ENCODE measurements around the gene REV3L. TPM values are rescaled to one million over a fixed set of nuclear protein-coding genes. Genes with fewer than 3 reads are reported as not detected.

Gene REV3L
- total RNA-seq, 1 donor from 2014 or later = 19.7 TPM

DNA sequence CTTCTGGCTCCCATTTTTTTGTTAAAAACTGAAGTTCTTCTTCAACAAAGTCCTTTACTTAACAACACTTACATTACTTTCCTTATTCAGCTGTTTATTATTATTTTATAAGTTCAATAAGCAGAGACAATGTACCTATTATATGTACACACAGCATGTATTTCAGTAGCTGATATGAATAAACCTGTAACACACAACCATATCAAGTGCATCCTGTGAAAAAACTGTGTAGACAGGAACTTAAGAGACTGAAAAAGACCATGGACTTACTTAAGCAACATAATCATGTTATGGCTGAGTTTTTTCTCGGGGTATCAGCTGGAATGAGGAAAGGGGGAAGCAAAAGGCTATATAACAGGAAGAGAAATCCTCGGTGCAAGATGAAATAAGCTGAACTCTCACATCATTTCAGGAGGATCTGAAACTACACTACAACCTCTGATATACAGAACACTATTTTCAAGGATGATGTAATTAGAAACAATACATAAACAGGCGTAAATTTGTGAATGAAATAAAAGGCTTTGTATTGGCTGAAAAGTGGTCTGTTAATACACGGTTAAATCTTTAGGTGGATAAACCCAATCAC lies 70.9 kb downstream of the REV3L start:
- TF ChIP-seq CTCF (IDR thresholded peaks at IDR 0.05; ENCODE audit: unreplicated experiment) = no peak
- H3K4me3 Mint-ChIP-seq (ENCODE audit: unreplicated experiment) = no peak overlapping the region
- no peaks in the 10 kb centered on the region for H3K27me3 Mint-ChIP-seq (ENCODE audit: unreplicated experiment)
- DNase-seq (ENCODE audit: low spot score) = no peak
- H3K27ac Mint-ChIP-seq (ENCODE audit: unreplicated experiment) = no peak overlapping the region
- peaks cover 4% of the 10 kb centered on the region for H3K4me1 Mint-ChIP-seq (ENCODE audit: unreplicated experiment)
- H3K9me3 Mint-ChIP-seq (ENCODE audit: unreplicated experiment) = no peaks in the 10 kb centered on the region
- no peaks in the 10 kb centered on the region for H3K36me3 Mint-ChIP-seq (ENCODE audit: low read depth, unreplicated experiment)

GRCh38 chr6:111411046-111411445 lies 72.0 kb downstream of the REV3L start:
- Mint-ChIP-seq H3K27me3 (ENCODE audit: unreplicated experiment) (no peaks in the 10 kb centered on the region), H3K27ac (ENCODE audit: unreplicated experiment) (no peak overlapping the region), H3K36me3 (ENCODE audit: low read depth, unreplicated experiment) (no peaks in the 10 kb centered on the region), H3K4me1 (ENCODE audit: unreplicated experiment) (peaks cover 4% of the 10 kb centered on the region), H3K9me3 (ENCODE audit: unreplicated experiment) (no peaks in the 10 kb centered on the region), H3K4me3 (ENCODE audit: unreplicated experiment) (no peak overlapping the region)
- no peak for TF ChIP-seq CTCF (IDR thresholded peaks at IDR 0.05; ENCODE audit: unreplicated experiment)
- DNase-seq (ENCODE audit: low spot score) = no peak

DNA sequence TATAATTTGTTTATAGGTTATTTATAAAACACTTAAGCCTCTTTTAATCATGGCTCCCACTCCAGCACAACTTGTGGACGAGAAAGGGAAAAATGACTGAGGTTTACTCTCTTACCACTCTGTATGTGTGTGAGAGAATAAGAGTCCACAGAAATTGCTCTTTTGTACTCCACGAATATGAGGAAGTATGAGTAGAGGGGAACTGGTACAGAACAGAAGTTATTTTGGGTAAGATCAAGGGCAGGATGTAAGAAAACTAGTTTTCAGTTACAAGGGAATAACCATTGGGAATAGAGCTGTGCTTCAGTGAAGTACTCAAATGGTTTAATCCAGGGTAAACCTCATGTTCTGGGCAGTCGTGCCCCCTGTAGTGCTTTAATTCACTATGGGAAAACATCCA lies 72.6 kb downstream of the REV3L start:
- Mint-ChIP-seq H3K9me3 (ENCODE audit: unreplicated experiment) (no peaks in the 10 kb centered on the region), H3K27me3 (ENCODE audit: unreplicated experiment) (no peaks in the 10 kb centered on the region), H3K36me3 (ENCODE audit: low read depth, unreplicated experiment) (no peaks in the 10 kb centered on the region), H3K4me1 (ENCODE audit: unreplicated experiment) (peaks cover 4% of the 10 kb centered on the region), H3K4me3 (ENCODE audit: unreplicated experiment) (no peak overlapping the region), H3K27ac (ENCODE audit: unreplicated experiment) (no peak overlapping the region)
- no peak for DNase-seq (ENCODE audit: low spot score)
- no peak for TF ChIP-seq CTCF (IDR thresholded peaks at IDR 0.05; ENCODE audit: unreplicated experiment)

DNA sequence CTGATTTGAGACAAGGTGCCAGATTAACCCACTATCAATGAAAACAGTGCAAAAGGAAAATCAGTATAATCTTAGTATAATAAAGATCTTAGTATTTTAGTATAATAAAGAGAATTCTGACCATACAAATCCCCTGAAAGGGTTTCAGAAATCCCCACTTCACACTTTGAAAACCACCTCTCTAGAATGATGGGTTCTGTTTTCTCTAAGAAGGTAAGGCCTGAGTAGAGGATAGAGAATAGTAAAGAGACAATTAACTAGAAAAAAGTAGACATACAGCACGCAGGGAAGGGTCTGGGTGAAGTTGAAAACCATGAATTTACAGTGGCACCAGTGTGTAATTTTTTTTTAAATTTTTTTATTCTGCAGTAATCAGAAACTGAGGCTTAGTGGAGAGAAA lies 73.6 kb downstream of the REV3L start:
- H3K4me3 Mint-ChIP-seq (ENCODE audit: unreplicated experiment) = no peak overlapping the region
- H3K9me3 Mint-ChIP-seq (ENCODE audit: unreplicated experiment) = no peaks in the 10 kb centered on the region
- peaks cover 4% of the 10 kb centered on the region for H3K4me1 Mint-ChIP-seq (ENCODE audit: unreplicated experiment)
- H3K36me3 Mint-ChIP-seq (ENCODE audit: low read depth, unreplicated experiment) = peaks cover 2% of the 10 kb centered on the region
- TF ChIP-seq CTCF (IDR thresholded peaks at IDR 0.05; ENCODE audit: unreplicated experiment) = no peak
- no peak overlapping the region for H3K27ac Mint-ChIP-seq (ENCODE audit: unreplicated experiment)
- no peaks in the 10 kb centered on the region for H3K27me3 Mint-ChIP-seq (ENCODE audit: unreplicated experiment)
- DNase-seq (ENCODE audit: low spot score) = no peak

- peaks cover 12% of the 10 kb centered on the region for H3K36me3 Mint-ChIP-seq (ENCODE audit: low read depth, unreplicated experiment)
- no peak for DNase-seq (ENCODE audit: low spot score)
- no peak overlapping the region for H3K4me3 Mint-ChIP-seq (ENCODE audit: unreplicated experiment)
- no peak overlapping the region for H3K27ac Mint-ChIP-seq (ENCODE audit: unreplicated experiment)
- no peaks in the 10 kb centered on the region for H3K27me3 Mint-ChIP-seq (ENCODE audit: unreplicated experiment)
- H3K4me1 Mint-ChIP-seq (ENCODE audit: unreplicated experiment) = peaks cover 4% of the 10 kb centered on the region
- H3K9me3 Mint-ChIP-seq (ENCODE audit: unreplicated experiment) = no peaks in the 10 kb centered on the region
- TF ChIP-seq CTCF (IDR thresholded peaks at IDR 0.05; ENCODE audit: unreplicated experiment) = no peak
Observed at GRCh38 chr6:111407686-111408085, 75.3 kb downstream of the REV3L start.

Data from endothelial cell (in vitro differentiated cells).